ENCODE results near the gene CCT7.

Gene CCT7

DNA sequence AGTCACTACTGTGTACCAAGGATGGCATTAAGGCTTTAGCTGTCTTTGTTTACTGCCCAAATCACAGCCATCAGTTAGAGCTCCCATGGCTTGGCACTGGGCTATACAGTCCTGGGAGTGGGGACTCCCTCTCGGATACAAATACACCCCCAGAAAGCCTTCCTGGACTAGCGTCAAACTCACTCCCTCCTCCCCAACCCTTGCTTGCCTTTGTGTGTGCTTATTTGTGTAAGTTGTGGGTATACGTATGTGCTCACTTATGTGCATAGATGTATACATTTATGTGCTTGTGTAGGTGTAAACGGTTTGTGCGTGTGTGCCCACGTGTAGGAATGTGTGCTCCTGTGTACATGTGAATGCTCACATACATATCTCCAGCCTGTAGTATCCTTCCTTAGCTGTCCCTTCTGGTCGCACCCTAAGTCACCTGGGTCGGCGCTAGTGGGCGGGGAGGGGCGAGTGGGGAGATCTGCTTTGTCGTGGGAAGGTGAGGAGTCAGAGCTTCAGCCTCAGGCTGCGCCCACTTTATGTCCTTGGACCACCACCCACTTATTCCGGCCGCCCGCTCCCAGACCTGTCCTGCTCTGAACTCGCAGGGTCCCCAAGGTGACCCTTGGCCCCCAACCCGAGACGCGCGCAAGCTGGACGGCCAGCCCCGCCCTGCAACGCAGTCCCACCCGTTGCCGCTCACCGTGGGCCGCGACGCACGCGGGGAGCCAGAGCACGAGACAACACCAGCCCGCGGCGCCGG lies 1.5 kb upstream of the CCT7 start:
- Histone ChIP-seq H3K4me2 (ENCODE audit: low read length) (peak overlapping the region; percentile 99), H3K27ac (ENCODE audit: low read depth, low read length) (no peak overlapping the region), H3K9me2 (replicated peaks; ENCODE audit: control insufficient read depth, low read length) (no peaks in the 10 kb centered on the region), H3K27me3 (ENCODE audit: control insufficient read depth, low read length) (no peaks in the 10 kb centered on the region), H3K9me3 (ENCODE audit: control insufficient read depth, insufficient read depth, low read length) (no peaks in the 10 kb centered on the region), H4K20me1 (ENCODE audit: control insufficient read depth, insufficient read depth, low read depth, low read length) (peaks cover 28% of the 10 kb centered on the region), H3F3A (ENCODE audit: control insufficient read depth, insufficient read depth) (no peaks in the 10 kb centered on the region), H3K36me3 (ENCODE audit: control insufficient read depth, low read length) (peaks cover 40% of the 10 kb centered on the region), H3K79me2 (ENCODE audit: control insufficient read depth, low read length) (peaks cover 48% of the 10 kb centered on the region), H3K4me3 (ENCODE audit: low read length) (peak overlapping the region; percentile 95), H3K4me1 (ENCODE audit: control insufficient read depth, low read length) (peaks cover 32% of the 10 kb centered on the region)
- TF ChIP-seq, protein P1, sequence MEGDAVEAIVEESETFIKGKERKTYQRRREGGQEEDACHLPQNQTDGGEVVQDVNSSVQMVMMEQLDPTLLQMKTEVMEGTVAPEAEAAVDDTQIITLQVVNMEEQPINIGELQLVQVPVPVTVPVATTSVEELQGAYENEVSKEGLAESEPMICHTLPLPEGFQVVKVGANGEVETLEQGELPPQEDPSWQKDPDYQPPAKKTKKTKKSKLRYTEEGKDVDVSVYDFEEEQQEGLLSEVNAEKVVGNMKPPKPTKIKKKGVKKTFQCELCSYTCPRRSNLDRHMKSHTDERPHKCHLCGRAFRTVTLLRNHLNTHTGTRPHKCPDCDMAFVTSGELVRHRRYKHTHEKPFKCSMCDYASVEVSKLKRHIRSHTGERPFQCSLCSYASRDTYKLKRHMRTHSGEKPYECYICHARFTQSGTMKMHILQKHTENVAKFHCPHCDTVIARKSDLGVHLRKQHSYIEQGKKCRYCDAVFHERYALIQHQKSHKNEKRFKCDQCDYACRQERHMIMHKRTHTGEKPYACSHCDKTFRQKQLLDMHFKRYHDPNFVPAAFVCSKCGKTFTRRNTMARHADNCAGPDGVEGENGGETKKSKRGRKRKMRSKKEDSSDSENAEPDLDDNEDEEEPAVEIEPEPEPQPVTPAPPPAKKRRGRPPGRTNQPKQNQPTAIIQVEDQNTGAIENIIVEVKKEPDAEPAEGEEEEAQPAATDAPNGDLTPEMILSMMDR (IDR thresholded peaks at IDR 0.05; ENCODE audit: low read depth, low read length, poor library complexity, severe bottlenecking), result peak; percentile 43
- no peak for TF ChIP-seq EZH2phosphoT487 (IDR thresholded peaks at IDR 0.05; ENCODE audit: borderline replicate concordance, low read length)

DNA sequence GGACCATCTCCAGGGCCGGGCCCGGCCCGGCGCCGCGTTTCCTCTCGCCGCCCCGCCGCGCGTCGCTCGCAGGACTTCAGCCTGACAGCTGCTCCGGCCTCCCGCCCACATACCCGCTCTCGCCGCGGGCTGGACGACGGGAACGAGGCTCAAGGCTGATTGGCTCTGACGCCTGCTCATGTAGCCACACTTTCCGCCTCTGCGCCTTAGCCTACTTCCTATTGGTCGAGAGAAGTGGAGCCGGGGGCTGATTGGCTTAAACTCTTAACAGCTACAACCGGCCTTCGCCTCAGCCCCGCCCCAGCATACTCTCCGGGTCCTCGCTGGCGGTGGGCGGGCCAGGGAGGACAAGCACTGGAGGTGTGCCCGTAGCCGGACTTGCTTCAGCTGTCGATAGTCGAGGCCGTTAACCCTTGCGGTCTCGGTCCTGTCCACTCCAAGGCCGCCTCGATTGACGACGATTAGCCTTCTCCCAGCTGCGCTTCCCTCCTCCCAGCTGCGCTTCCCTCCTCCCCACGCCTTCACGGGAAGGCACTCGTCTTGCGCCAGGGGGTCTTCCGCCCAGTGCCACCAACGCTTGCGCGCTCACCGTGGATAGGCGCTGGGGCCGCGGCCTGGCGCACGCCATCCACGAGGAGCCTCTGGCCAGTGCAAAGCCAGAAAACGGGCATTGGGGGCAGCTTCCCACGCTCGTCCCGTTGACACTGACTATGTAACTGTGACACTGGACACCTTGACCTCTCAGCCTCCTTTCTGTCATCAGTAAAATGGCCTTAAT lies 765 bp upstream of the CCT7 start, which contains the start of gene PRADC1:
TSS of gene PRADC1 (minus strand) at position 86 of the 778 bp plus-strand sequence. CDS start at position 7, 79 bp downstream.
- H3K36me3 ChIP-seq (ENCODE audit: control insufficient read depth, low read length), result peaks cover 42% of the 10 kb centered on the region
- peak within 1 kb of the TSS; percentile 95 for H3K4me3 ChIP-seq (ENCODE audit: low read length)
- peak within 1 kb of the TSS; percentile 99 for H3K4me2 ChIP-seq (ENCODE audit: low read length)
- peaks cover 33% of the 10 kb centered on the region for H3K4me1 ChIP-seq (ENCODE audit: control insufficient read depth, low read length)
- TF ChIP-seq, protein P1 (IDR thresholded peaks at IDR 0.05; ENCODE audit: low read depth, low read length, poor library complexity, severe bottlenecking), result no peak
- no peak for TF ChIP-seq EZH2phosphoT487 (IDR thresholded peaks at IDR 0.05; ENCODE audit: borderline replicate concordance, low read length)
- no peaks in the 10 kb centered on the region for H3K27me3 ChIP-seq (ENCODE audit: control insufficient read depth, low read length)
- H3K9me2 ChIP-seq (replicated peaks; ENCODE audit: control insufficient read depth, low read length), result no peaks in the 10 kb centered on the region
- H3K27ac ChIP-seq (ENCODE audit: low read depth, low read length), result peak within 1 kb of the TSS; percentile 74
- H3F3A ChIP-seq (ENCODE audit: control insufficient read depth, insufficient read depth), result no peaks in the 10 kb centered on the region
- H3K9me3 ChIP-seq (ENCODE audit: control insufficient read depth, insufficient read depth, low read length), result no peaks in the 10 kb centered on the region
- peaks cover 32% of the 10 kb centered on the region for H4K20me1 ChIP-seq (ENCODE audit: control insufficient read depth, insufficient read depth, low read depth, low read length)
- H3K79me2 ChIP-seq (ENCODE audit: control insufficient read depth, low read length), result peaks cover 55% of the 10 kb centered on the region

DNA sequence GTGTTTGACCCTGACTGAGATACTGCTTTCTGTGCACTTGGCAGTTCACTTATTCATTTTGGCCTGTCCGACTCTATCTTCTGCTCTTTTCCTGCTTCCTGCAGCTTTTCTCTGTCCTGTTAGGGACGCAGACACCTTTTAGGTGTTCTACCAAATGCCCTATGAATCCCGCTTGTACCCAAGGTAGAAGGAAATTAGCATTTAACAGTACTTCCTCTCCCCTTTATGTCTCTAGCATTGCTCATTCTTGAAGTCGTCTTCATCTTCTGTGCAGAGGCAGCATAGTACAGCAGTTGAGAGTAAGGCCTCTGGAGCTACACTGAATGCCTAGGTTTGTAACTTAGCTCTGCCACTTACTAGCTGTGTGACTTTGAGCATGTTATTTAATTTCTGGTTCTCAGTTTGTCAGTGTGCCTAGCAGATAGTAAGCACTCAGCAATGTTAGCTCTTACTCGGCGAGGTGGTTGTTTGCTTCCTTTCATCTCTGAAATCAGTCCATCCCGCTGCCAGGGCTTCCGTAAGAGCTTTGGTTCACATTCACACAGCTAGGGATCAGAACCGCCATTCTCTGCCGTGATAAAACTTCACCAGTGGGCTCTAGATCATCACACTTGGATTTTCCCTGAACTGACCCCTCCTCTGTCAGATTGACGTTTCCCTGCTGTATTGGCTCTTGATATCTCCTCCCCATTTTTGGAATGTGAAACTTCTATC lies 1.4 kb downstream of the CCT7 start:
- H3K79me2 ChIP-seq (ENCODE audit: control insufficient read depth, low read length), result peaks cover 77% of the 10 kb centered on the region
- peak overlapping the region; percentile 95 for H3K4me3 ChIP-seq (ENCODE audit: low read length)
- H3K4me1 ChIP-seq (ENCODE audit: control insufficient read depth, low read length), result peaks cover 34% of the 10 kb centered on the region
- H3K9me2 ChIP-seq (replicated peaks; ENCODE audit: control insufficient read depth, low read length), result no peaks in the 10 kb centered on the region
- H3K27ac ChIP-seq (ENCODE audit: low read depth, low read length), result 0 out of 2 replicates have a peak overlapping the region, but pooled peaks have one; percentile 4
- no peaks in the 10 kb centered on the region for H3K9me3 ChIP-seq (ENCODE audit: control insufficient read depth, insufficient read depth, low read length)
- H3F3A ChIP-seq (ENCODE audit: control insufficient read depth, insufficient read depth), result no peaks in the 10 kb centered on the region
- H3K36me3 ChIP-seq (ENCODE audit: control insufficient read depth, low read length), result peaks cover 60% of the 10 kb centered on the region
- no peaks in the 10 kb centered on the region for H3K27me3 ChIP-seq (ENCODE audit: control insufficient read depth, low read length)
- TF ChIP-seq, protein P1 (IDR thresholded peaks at IDR 0.05; ENCODE audit: low read depth, low read length, poor library complexity, severe bottlenecking), result no peak
- TF ChIP-seq EZH2phosphoT487 (IDR thresholded peaks at IDR 0.05; ENCODE audit: borderline replicate concordance, low read length), result no peak
- H3K4me2 ChIP-seq (ENCODE audit: low read length), result peak overlapping the region; percentile 99
- peaks cover 41% of the 10 kb centered on the region for H4K20me1 ChIP-seq (ENCODE audit: control insufficient read depth, insufficient read depth, low read depth, low read length)

All from DOHH2 (cell line).